WERI-Rb-1 (cell line): ENCODE data around the gene WRAP53.

Experiments used
- DNase-seq: peaks from one replicate; pipeline ENCODE4 v3.0.0-alpha.2; 2020
- H3K27ac ChIP-seq: fragments of 250-450 bp; sonication (Bioruptor Pico); 2 replicates; pipeline ENCODE4 v1.5.1; 2020; ENCODE audit warnings: mild to moderate bottlenecking, moderate library complexity
- H3K27me3 ChIP-seq: fragments of 250-450 bp; sonication (Bioruptor Pico); 2 replicates; pipeline ENCODE4 v1.5.1; 2021; ENCODE audit warnings: mild to moderate bottlenecking, low read depth, moderate library complexity; ENCODE audit not compliant: insufficient read depth, severe bottlenecking
- H3K36me3 ChIP-seq: fragments of 250-450 bp; sonication (Bioruptor Pico); 2 replicates; pipeline ENCODE4 v1.5.1; 2020; ENCODE audit warnings: mild to moderate bottlenecking, moderate library complexity
- H3K4me3 ChIP-seq: 2 replicates; pipeline ENCODE4 v1.5.1; 2011; ENCODE audit warnings: low read depth, mild to moderate bottlenecking, control low read depth, low read length
- H3K9me3 ChIP-seq: fragments of 250-450 bp; sonication (Bioruptor Pico); 2 replicates; pipeline ENCODE4 v1.5.1; 2021; ENCODE audit warnings: mild to moderate bottlenecking, moderate library complexity; ENCODE audit not compliant: severe bottlenecking
- TF ChIP-seq, protein P1 (sequence below): IDR thresholded peaks from 2 replicates; pipeline ENCODE4 v1.5.1; 2011; ENCODE audit warnings: low read depth, mild to moderate bottlenecking, control low read depth, inconsistent platforms, low read length

Gene WRAP53

GRCh38 chr17:7710301-7710700 lies 22.0 kb downstream of the WRAP53 start:
- peaks cover 25% of the 10 kb centered on the region for H3K27me3 ChIP-seq
- TF ChIP-seq, protein P1, sequence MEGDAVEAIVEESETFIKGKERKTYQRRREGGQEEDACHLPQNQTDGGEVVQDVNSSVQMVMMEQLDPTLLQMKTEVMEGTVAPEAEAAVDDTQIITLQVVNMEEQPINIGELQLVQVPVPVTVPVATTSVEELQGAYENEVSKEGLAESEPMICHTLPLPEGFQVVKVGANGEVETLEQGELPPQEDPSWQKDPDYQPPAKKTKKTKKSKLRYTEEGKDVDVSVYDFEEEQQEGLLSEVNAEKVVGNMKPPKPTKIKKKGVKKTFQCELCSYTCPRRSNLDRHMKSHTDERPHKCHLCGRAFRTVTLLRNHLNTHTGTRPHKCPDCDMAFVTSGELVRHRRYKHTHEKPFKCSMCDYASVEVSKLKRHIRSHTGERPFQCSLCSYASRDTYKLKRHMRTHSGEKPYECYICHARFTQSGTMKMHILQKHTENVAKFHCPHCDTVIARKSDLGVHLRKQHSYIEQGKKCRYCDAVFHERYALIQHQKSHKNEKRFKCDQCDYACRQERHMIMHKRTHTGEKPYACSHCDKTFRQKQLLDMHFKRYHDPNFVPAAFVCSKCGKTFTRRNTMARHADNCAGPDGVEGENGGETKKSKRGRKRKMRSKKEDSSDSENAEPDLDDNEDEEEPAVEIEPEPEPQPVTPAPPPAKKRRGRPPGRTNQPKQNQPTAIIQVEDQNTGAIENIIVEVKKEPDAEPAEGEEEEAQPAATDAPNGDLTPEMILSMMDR = no peak
- no peaks in the 10 kb centered on the region for H3K9me3 ChIP-seq
- H3K36me3 ChIP-seq = no peaks in the 10 kb centered on the region
- H3K27ac ChIP-seq = no peak overlapping the region; the same call in 1 of the 2 replicates
- DNase-seq = no peak
- H3K4me3 ChIP-seq = no peak overlapping the region

- peak; percentile 39 for DNase-seq
- Histone ChIP-seq H3K36me3 (no peaks in the 10 kb centered on the region), H3K4me3 (no peak overlapping the region), H3K27ac (no peak overlapping the region), H3K27me3 (peaks cover 19% of the 10 kb centered on the region), H3K9me3 (no peaks in the 10 kb centered on the region)
- TF ChIP-seq, protein P1 = peak; percentile 64
Observed at GRCh38 chr17:7711051-7711755, 22.9 kb downstream of the WRAP53 start.

- no peaks in the 10 kb centered on the region for H3K9me3 ChIP-seq
- TF ChIP-seq, protein P1 = no peak
- no peak for DNase-seq
- no peaks in the 10 kb centered on the region for H3K36me3 ChIP-seq
- H3K4me3 ChIP-seq = no peak overlapping the region
- H3K27me3 ChIP-seq = peaks cover 11% of the 10 kb centered on the region
- no peak overlapping the region for H3K27ac ChIP-seq
Observed at GRCh38 chr17:7712111-7712771, 24.0 kb downstream of the WRAP53 start.

- H3K4me3 ChIP-seq = no peak overlapping the region
Observed at GRCh38 chr17:7713782-7714181, 25.5 kb downstream of the WRAP53 start.

DNA sequence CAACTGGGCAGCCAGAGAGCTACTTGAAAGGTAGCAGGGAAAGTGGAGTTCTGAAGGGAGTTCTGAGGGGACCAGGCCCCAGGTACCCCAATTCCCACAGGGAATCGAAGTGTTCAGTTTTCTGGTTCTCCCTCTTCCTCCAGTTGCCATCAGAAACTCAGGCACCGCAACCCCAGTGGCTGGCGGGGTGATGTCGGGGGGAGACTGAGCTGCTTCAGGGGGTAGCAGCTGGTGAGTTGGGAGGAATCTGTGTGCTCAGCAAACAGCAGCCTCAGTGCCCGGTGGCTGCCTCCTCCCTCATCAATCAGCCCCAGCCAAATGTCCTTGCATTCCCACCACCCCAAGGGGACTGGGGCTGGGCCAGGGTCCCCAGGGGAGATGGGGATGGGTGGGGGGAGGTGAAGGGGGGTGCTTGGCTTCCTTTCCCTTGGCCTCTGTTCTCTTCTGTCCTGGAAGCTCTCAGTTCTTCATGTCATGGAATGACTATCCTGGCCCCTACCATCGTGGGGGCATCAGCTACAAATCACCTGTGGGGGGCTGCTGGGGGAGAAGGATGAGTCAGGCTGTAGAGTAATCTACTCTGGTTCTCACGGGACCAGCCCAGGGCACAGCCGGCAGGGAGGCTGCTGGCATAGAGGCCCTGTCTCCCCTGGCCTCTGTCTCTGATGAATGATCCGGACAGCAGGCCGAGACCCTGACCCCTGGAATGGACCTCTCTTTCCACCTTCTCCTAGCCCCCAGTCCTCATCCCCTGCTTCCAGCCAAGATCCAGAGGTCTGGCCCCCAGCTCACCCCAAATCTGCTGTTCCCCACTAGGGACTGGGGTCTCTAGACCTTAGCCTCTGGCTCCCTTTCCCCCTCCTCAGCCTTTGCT lies 26.7 kb downstream of the WRAP53 start:
- Histone ChIP-seq H3K36me3 (no peaks in the 10 kb centered on the region), H3K4me3 (no peak overlapping the region), H3K27ac (no peak overlapping the region), H3K9me3 (no peaks in the 10 kb centered on the region), H3K27me3 (peaks cover 11% of the 10 kb centered on the region)
- TF ChIP-seq, protein P1 = no peak
- DNase-seq = no peak

More at GRCh38 chr17:7713782-7714181, 25.5 kb downstream of the WRAP53 start:
- DNase-seq = no peak
- Histone ChIP-seq H3K27me3 (peaks cover 11% of the 10 kb centered on the region), H3K27ac (no peak overlapping the region), H3K9me3 (no peaks in the 10 kb centered on the region), H3K36me3 (no peaks in the 10 kb centered on the region)
- TF ChIP-seq, protein P1 = no peak
